NCI-H1417 (cell line): ENCODE measurements around the gene FNBP1.
"Not testable (repeated sequence)": the region's sequence is repeated elsewhere in the genome, so short reads cannot be mapped to it uniquely, and the experiment has no call there.

ENCODE experiments used
- DNase-seq, 3 experiments: peaks; one replicate each; lab custom pipeline; 2025; lab: John Stamatoyannopoulos, UW

The FNBP1 gene

GRCh38 chr9:129918296-129918950 lies 124.6 kb downstream of the FNBP1 start:
- no peak for DNase-seq

GRCh38 chr9:129916707-129917106 lies 126.3 kb downstream of the FNBP1 start:
- DNase-seq = no peak

- no peak for DNase-seq
Measured at GRCh38 chr9:129914051-129914450, 128.9 kb downstream of the FNBP1 start.

GRCh38 chr9:129910628-129911567 lies 132.1 kb downstream of the FNBP1 start:
- DNase-seq = no peak

GRCh38 chr9:129909851-129910250 lies 133.1 kb downstream of the FNBP1 start:
- no peak for DNase-seq

- no peak for DNase-seq
Measured at GRCh38 chr9:129908906-129909305, 134.1 kb downstream of the FNBP1 start.

- DNase-seq = no peak
Measured at GRCh38 chr9:129907201-129907600, 135.8 kb downstream of the FNBP1 start.

GRCh38 chr9:129906298-129906697 lies 136.7 kb downstream of the FNBP1 start:
- DNase-seq = no peak

- no peak for DNase-seq
Measured at GRCh38 chr9:129904734-129905133, 138.3 kb downstream of the FNBP1 start.

GRCh38 chr9:129902740-129903134 lies 140.3 kb downstream of the FNBP1 start:
- DNase-seq = no peak

- no peak for DNase-seq
Measured at GRCh38 chr9:129901993-129902739, 140.8 kb downstream of the FNBP1 start.

- no peak for DNase-seq
Measured at GRCh38 chr9:129900263-129901027, 142.5 kb downstream of the FNBP1 start.

- DNase-seq = no peak
Measured at GRCh38 chr9:129899620-129900019, 143.4 kb downstream of the FNBP1 start.

GRCh38 chr9:129898185-129898584 lies 144.8 kb downstream of the FNBP1 start:
- DNase-seq = no peak

- no peak for DNase-seq
Measured at GRCh38 chr9:129897263-129897662, 145.7 kb downstream of the FNBP1 start.

GRCh38 chr9:129895376-129896268 lies 147.4 kb downstream of the FNBP1 start:
- DNase-seq = no peak

GRCh38 chr9:129894120-129894823 lies 148.7 kb downstream of the FNBP1 start:
- DNase-seq = no peak

- no peak for DNase-seq
Measured at GRCh38 chr9:129891569-129891968, 151.4 kb downstream of the FNBP1 start.

- DNase-seq = not testable (repeated sequence)
Measured at GRCh38 chr9:129890718-129891299, 152.2 kb downstream of the FNBP1 start.
